OCI-LY1 (cell line): ENCODE results near the gene ARHGAP10.

Experiments used
- CTCF ChIP-seq: fragments of 200-600 bp; sonication (generic), shearing (Covaris generic); IDR thresholded peaks from 2 replicates; pipeline ENCODE4 v1.5.1; 2017; ENCODE audit warnings: mild to moderate bottlenecking, antibody characterized with exemption, low read length, moderate library complexity, mixed read lengths
- EZH2 ChIP-seq: fragments of 200-600 bp; sonication (generic), shearing (Covaris generic); IDR thresholded peaks from 2 replicates; pipeline ENCODE4 v1.8.0; 2017; ENCODE audit warnings: borderline replicate concordance, mixed run types, mild to moderate bottlenecking, antibody characterized with exemption, low read length, moderate library complexity, mixed read lengths

- TF ChIP-seq CTCF = no peak
- no peak for TF ChIP-seq EZH2
Observed at GRCh38 chr4:147957446-147957845, 225.6 kb downstream of the ARHGAP10 start.
